GM12865 (cell line): ENCODE data around the gene SLC2A9.

Source experiments
- DNase-seq: peaks from one replicate; pipeline ENCODE4 v3.0.0; 2010; ENCODE audit warnings: low read depth
- H3K4me3 ChIP-seq: 2 replicates; pipeline ENCODE4 v1.5.1; 2011; ENCODE audit warnings: mild to moderate bottlenecking, low read depth, low read length, control low read depth
- CTCF ChIP-seq: IDR thresholded peaks from 2 replicates; pipeline ENCODE4 v1.5.1; 2011; ENCODE audit warnings: low read length, control low read depth, low read depth, inconsistent platforms; ENCODE audit not compliant: insufficient read depth; ENCODE audit errors: missing control alignments

Gene SLC2A9

GRCh38 chr4:10015140-10015753, 6.0 kb downstream of the SLC2A9 start:
- peak; percentile 66 for TF ChIP-seq CTCF
- H3K4me3 ChIP-seq: no peak overlapping the region
- DNase-seq: peak; percentile 81

GRCh38 chr4:10013722-10014121, 7.6 kb downstream of the SLC2A9 start:
- peak; percentile 85 for DNase-seq
- peak; percentile 77 for TF ChIP-seq CTCF
- no peak overlapping the region for H3K4me3 ChIP-seq

GRCh38 chr4:10011885-10012284, 9.4 kb downstream of the SLC2A9 start:
- H3K4me3 ChIP-seq: no peak overlapping the region
- no peak for DNase-seq
- no peak for TF ChIP-seq CTCF

- no peak for TF ChIP-seq CTCF
- no peak for DNase-seq
- H3K4me3 ChIP-seq: no peak overlapping the region
Observed at GRCh38 chr4:10011277-10011676, 10.0 kb downstream of the SLC2A9 start.

- 0 out of 2 replicates have a peak overlapping the region, but pooled peaks have one; percentile 1 for H3K4me3 ChIP-seq
- peak; percentile 66 for DNase-seq
- TF ChIP-seq CTCF: no peak
Observed at GRCh38 chr4:10009861-10010500, 11.3 kb downstream of the SLC2A9 start.

- no peak for DNase-seq
- TF ChIP-seq CTCF: no peak
Observed at GRCh38 chr4:10008609-10009005, 12.7 kb downstream of the SLC2A9 start.

More at GRCh38 chr4:10008609-10009005, 12.7 kb downstream of the SLC2A9 start:
- H3K4me3 ChIP-seq: peak overlapping the region; percentile 74
